ENCODE data around the gene SCCPDH. TPM values are rescaled to one million over a fixed set of nuclear protein-coding genes. Genes with fewer than 3 reads are reported as not detected.

Gene SCCPDH
- total and polyA plus RNA-seq, 2 of the 13 experiments (the other 11 are each of a cell fraction or from before 2014, with no cell fraction given) = 36.7 to 62.3 TPM

DNA sequence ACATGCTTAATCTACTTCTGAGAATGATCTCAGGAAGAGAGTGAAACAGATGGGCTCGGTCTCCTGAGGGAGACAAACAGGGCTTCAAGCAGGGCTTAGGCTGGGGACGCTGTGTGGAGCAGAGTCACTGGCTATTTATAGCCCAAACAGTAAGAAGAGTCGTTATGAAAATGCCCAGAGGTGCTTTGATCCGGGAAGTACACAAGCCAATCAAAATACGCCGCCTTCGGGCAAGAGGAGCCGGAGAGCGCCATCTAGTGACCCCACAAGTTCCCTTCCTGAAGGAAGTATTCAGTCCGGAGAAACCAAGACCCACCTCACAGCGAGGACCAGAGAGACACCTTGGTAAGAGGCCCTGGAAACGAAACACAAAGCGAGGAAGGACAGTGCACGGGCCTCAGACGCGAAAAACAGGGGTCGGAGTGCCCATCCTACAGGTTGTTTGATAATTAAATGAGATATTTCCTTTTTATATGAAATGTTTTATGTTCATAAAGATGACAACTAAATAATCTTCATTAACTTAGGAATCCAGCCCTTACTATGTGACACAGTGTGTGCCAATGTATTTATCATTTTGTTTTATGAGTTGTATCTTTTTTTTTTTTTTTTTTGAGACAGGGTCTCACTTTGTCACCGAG lies 25.0 kb upstream of the SCCPDH start (continued):
- no peak for TF ChIP-seq ZNF337 (CRISPR knock-in tag; IDR thresholded peaks at IDR 0.05; ENCODE audit: borderline replicate concordance, low read depth)
- no peak for TF ChIP-seq CBFB (CRISPR knock-in tag; IDR thresholded peaks at IDR 0.05)
- TF ChIP-seq, protein P1, sequence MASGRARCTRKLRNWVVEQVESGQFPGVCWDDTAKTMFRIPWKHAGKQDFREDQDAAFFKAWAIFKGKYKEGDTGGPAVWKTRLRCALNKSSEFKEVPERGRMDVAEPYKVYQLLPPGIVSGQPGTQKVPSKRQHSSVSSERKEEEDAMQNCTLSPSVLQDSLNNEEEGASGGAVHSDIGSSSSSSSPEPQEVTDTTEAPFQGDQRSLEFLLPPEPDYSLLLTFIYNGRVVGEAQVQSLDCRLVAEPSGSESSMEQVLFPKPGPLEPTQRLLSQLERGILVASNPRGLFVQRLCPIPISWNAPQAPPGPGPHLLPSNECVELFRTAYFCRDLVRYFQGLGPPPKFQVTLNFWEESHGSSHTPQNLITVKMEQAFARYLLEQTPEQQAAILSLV (CRISPR knock-in tag; IDR thresholded peaks at IDR 0.05; ENCODE audit: borderline replicate concordance) = no peak
- 0 out of 2 replicates have a peak, but pooled peaks have one; percentile 33 for TF ChIP-seq ZFY (CRISPR knock-in tag; IDR thresholded peaks at IDR 0.05)
- TF ChIP-seq SRF (IDR thresholded peaks at IDR 0.05; ENCODE audit: low read depth, low read length) = no peak
- no peak for TF ChIP-seq ATAD3A (CRISPR knock-in tag; IDR thresholded peaks at IDR 0.05)
- no peak for TF ChIP-seq ZKSCAN5 (CRISPR knock-in tag; IDR thresholded peaks at IDR 0.05)
- TF ChIP-seq, protein P2, sequence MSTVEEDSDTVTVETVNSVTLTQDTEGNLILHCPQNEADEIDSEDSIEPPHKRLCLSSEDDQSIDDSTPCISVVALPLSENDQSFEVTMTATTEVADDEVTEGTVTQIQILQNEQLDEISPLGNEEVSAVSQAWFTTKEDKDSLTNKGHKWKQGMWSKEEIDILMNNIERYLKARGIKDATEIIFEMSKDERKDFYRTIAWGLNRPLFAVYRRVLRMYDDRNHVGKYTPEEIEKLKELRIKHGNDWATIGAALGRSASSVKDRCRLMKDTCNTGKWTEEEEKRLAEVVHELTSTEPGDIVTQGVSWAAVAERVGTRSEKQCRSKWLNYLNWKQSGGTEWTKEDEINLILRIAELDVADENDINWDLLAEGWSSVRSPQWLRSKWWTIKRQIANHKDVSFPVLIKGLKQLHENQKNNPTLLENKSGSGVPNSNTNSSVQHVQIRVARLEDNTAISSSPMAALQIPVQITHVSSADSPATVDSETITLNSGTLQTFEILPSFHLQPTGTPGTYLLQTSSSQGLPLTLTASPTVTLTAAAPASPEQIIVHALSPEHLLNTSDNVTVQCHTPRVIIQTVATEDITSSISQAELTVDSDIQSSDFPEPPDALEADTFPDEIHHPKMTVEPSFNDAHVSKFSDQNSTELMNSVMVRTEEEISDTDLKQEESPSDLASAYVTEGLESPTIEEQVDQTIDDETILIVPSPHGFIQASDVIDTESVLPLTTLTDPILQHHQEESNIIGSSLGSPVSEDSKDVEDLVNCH (CRISPR knock-in tag; IDR thresholded peaks at IDR 0.05) = no peak
- TF ChIP-seq ETV5 (CRISPR knock-in tag; IDR thresholded peaks at IDR 0.05; ENCODE audit: borderline replicate concordance) = peak; percentile 53; the same call in 1 of the 2 replicates
- TF ChIP-seq ZFP41 (CRISPR knock-in tag; IDR thresholded peaks at IDR 0.05; ENCODE audit: borderline replicate concordance) = no peak
- no peak for TF ChIP-seq ZKSCAN1 (IDR thresholded peaks at IDR 0.05; ENCODE audit: low read length)
- TF ChIP-seq HIC2 (CRISPR knock-in tag; IDR thresholded peaks at IDR 0.05; ENCODE audit: low read depth) = no peak
- no peak for TF ChIP-seq PAF1 (CRISPR knock-in tag; IDR thresholded peaks at IDR 0.05)
- TF ChIP-seq, protein P3, sequence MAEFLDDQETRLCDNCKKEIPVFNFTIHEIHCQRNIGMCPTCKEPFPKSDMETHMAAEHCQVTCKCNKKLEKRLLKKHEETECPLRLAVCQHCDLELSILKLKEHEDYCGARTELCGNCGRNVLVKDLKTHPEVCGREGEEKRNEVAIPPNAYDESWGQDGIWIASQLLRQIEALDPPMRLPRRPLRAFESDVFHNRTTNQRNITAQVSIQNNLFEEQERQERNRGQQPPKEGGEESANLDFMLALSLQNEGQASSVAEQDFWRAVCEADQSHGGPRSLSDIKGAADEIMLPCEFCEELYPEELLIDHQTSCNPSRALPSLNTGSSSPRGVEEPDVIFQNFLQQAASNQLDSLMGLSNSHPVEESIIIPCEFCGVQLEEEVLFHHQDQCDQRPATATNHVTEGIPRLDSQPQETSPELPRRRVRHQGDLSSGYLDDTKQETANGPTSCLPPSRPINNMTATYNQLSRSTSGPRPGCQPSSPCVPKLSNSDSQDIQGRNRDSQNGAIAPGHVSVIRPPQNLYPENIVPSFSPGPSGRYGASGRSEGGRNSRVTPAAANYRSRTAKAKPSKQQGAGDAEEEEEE (CRISPR knock-in tag; IDR thresholded peaks at IDR 0.05; ENCODE audit: borderline replicate concordance) = no peak
- peak; percentile 74 for TF ChIP-seq NFYB (CRISPR knock-in tag; IDR thresholded peaks at IDR 0.05)
- TF ChIP-seq JUNB (CRISPR knock-in tag; IDR thresholded peaks at IDR 0.05; ENCODE audit: borderline replicate concordance) = no peak
- TF ChIP-seq ZNF180 (CRISPR knock-in tag; IDR thresholded peaks at IDR 0.05; ENCODE audit: borderline replicate concordance, low read depth) = no peak
- TF ChIP-seq ZSCAN12 (CRISPR knock-in tag; IDR thresholded peaks at IDR 0.05) = no peak
- no peak for TF ChIP-seq SOX6 (IDR thresholded peaks at IDR 0.05)
- TF ChIP-seq SOX6 (CRISPR knock-in tag; IDR thresholded peaks at IDR 0.05) = peak; percentile 37; the same call in 1 of the 2 replicates
- TF ChIP-seq ZNF225 (CRISPR knock-in tag; IDR thresholded peaks at IDR 0.05) = no peak
- no peak for TF ChIP-seq FOXO4 (CRISPR knock-in tag; conservative IDR thresholded peaks at IDR 0.05)
- no peak for TF ChIP-seq DPF2 (CRISPR knock-in tag; IDR thresholded peaks at IDR 0.05; ENCODE audit: borderline replicate concordance, low read depth)

All from HepG2 (cell line).